ENCODE results near the gene NUDT3.
A peak's percentile ranks its signal among the peaks of the same experiment; 100 is the strongest.

Gene NUDT3

GRCh38 chr6:34390531-34391472, 1.7 kb downstream of the NUDT3 start:
- no peaks in the 10 kb centered on the region for H3K27me3 ChIP-seq (ENCODE audit: control insufficient read depth, insufficient read depth, low read length)
- no peak for TF ChIP-seq CTCF (IDR thresholded peaks at IDR 0.05)
- no peak overlapping the region for H3K9ac ChIP-seq
- no peaks in the 10 kb centered on the region for H3K9me3 ChIP-seq (ENCODE audit: control insufficient read depth, low read length)
- H2AFZ ChIP-seq, result peak overlapping the region; percentile 18
- H3K79me2 ChIP-seq, result peaks cover 42% of the 10 kb centered on the region
- no peaks in the 10 kb centered on the region for H3K36me3 ChIP-seq (ENCODE audit: control insufficient read depth, insufficient read depth, low read length)
- H3K4me1 ChIP-seq, result no peaks in the 10 kb centered on the region
- peak overlapping the region; percentile 86 for H3K4me2 ChIP-seq (ENCODE audit: low read length)
- H3K27ac ChIP-seq, result peak overlapping the region; percentile 91
- H3K4me3 ChIP-seq (ENCODE audit: low read depth, low read length), result peak overlapping the region; percentile 85

- Histone ChIP-seq H3K27ac (no peak overlapping the region), H3K27me3 (ENCODE audit: control insufficient read depth, insufficient read depth, low read length) (no peaks in the 10 kb centered on the region), H3K36me3 (ENCODE audit: control insufficient read depth, insufficient read depth, low read length) (no peaks in the 10 kb centered on the region), H3K4me1 (peaks cover 7% of the 10 kb centered on the region), H3K4me2 (ENCODE audit: low read length) (no peak overlapping the region), H3K79me2 (peaks cover 55% of the 10 kb centered on the region), H2AFZ (no peak overlapping the region), H3K9ac (no peak overlapping the region), H3K9me3 (ENCODE audit: control insufficient read depth, low read length) (no peaks in the 10 kb centered on the region), H3K4me3 (ENCODE audit: low read depth, low read length) (no peak overlapping the region)
- TF ChIP-seq CTCF (IDR thresholded peaks at IDR 0.05), result no peak
These were observed 3.4 kb downstream of the NUDT3 start for GRCh38 chr6:34389034-34389433.

- no peak for TF ChIP-seq CTCF (IDR thresholded peaks at IDR 0.05)
- Histone ChIP-seq H3K36me3 (ENCODE audit: control insufficient read depth, insufficient read depth, low read length) (no peaks in the 10 kb centered on the region), H3K27me3 (ENCODE audit: control insufficient read depth, insufficient read depth, low read length) (no peaks in the 10 kb centered on the region), H3K79me2 (peaks cover 57% of the 10 kb centered on the region), H3K9ac (no peak overlapping the region), H3K27ac (no peak overlapping the region), H3K4me3 (ENCODE audit: low read depth, low read length) (no peak overlapping the region), H3K4me2 (ENCODE audit: low read length) (no peak overlapping the region), H3K9me3 (ENCODE audit: control insufficient read depth, low read length) (no peaks in the 10 kb centered on the region), H3K4me1 (peaks cover 7% of the 10 kb centered on the region), H2AFZ (no peak overlapping the region)
These were observed 4.0 kb downstream of the NUDT3 start for GRCh38 chr6:34388421-34388820.

GRCh38 chr6:34386316-34387137, 5.9 kb downstream of the NUDT3 start:
- Histone ChIP-seq H3K4me2 (ENCODE audit: low read length) (no peak overlapping the region), H3K4me1 (peaks cover 7% of the 10 kb centered on the region), H3K9me3 (ENCODE audit: control insufficient read depth, low read length) (no peaks in the 10 kb centered on the region), H3K9ac (no peak overlapping the region), H2AFZ (no peak overlapping the region), H3K36me3 (ENCODE audit: control insufficient read depth, insufficient read depth, low read length) (no peaks in the 10 kb centered on the region), H3K27me3 (ENCODE audit: control insufficient read depth, insufficient read depth, low read length) (no peaks in the 10 kb centered on the region), H3K79me2 (peaks cover 69% of the 10 kb centered on the region), H3K27ac (no peak overlapping the region), H3K4me3 (ENCODE audit: low read depth, low read length) (no peak overlapping the region)
- TF ChIP-seq CTCF (IDR thresholded peaks at IDR 0.05), result no peak
